Fibroblast of lung (primary cell): ENCODE results near the gene AFG3L2. TPM values are rescaled to one million over a fixed set of nuclear protein-coding genes. Genes with fewer than 3 reads are reported as not detected.

Experiments
- DNase-seq, 2 donors: peaks; one replicate each; pipeline versions ENCODE4 v3.0.0 to v3.0.0-alpha.2; 2010; ENCODE audit warnings: low read depth in 2 of 2
- H2AFZ ChIP-seq: 2 replicates; pipeline ENCODE4 v1.5.1; 2012; ENCODE audit warnings: low read length, control low read depth, inconsistent platforms
- H3K27ac ChIP-seq: 2 replicates; pipeline ENCODE4 v1.5.1; 2011; ENCODE audit warnings: low read length, control low read depth; ENCODE audit not compliant: insufficient read depth
- H3K27me3 ChIP-seq: 2 replicates; pipeline ENCODE4 v1.5.1; 2011; ENCODE audit warnings: mild to moderate bottlenecking, low read length; ENCODE audit not compliant: control insufficient read depth, insufficient read depth
- H3K36me3 ChIP-seq: 2 replicates; pipeline ENCODE4 v1.5.1; 2011; ENCODE audit warnings: low read length; ENCODE audit not compliant: control insufficient read depth, insufficient read depth
- H3K4me1 ChIP-seq: 2 replicates; pipeline ENCODE4 v1.5.1; 2011; ENCODE audit warnings: low read length; ENCODE audit not compliant: control insufficient read depth, insufficient read depth; ENCODE audit errors: extremely low read depth
- H3K4me2 ChIP-seq: 2 replicates; pipeline ENCODE4 v1.5.1; 2011; ENCODE audit warnings: low read length, control low read depth; ENCODE audit not compliant: insufficient read depth; ENCODE audit errors: extremely low read depth
- H3K4me3 ChIP-seq, 4 experiments: fragments of 200-600 bp in 1 of 4; sonication (generic) in 1 of 4; replicated peaks in 1 of 4; 2 replicates each; pipeline ENCODE4 v1.5.1; 2011 to 2016; ENCODE audit warnings: low read length in 4 of 4, low read depth in 3 of 4, mild to moderate bottlenecking in 3 of 4, control low read depth in 2 of 4, inconsistent platforms in 1 of 4, mixed read lengths in 1 of 4; ENCODE audit not compliant: insufficient read depth in 1 of 4; ENCODE audit errors: control extremely low read depth in 1 of 4
- H3K79me2 ChIP-seq: 2 replicates; pipeline ENCODE4 v1.5.1; 2012; ENCODE audit warnings: mild to moderate bottlenecking, low read length, inconsistent platforms; ENCODE audit not compliant: control insufficient read depth, insufficient read depth
- H3K9ac ChIP-seq: 2 replicates; pipeline ENCODE4 v1.5.1; 2011; ENCODE audit warnings: mild to moderate bottlenecking, low read length, control low read depth; ENCODE audit not compliant: insufficient read depth
- H3K9me3 ChIP-seq: 2 replicates; pipeline ENCODE4 v1.5.1; 2012; ENCODE audit warnings: low read depth, low read length; ENCODE audit not compliant: control insufficient read depth, insufficient read depth
- H4K20me1 ChIP-seq: 2 replicates; pipeline ENCODE4 v1.5.1; 2011; ENCODE audit warnings: low read length; ENCODE audit not compliant: control insufficient read depth, insufficient read depth; ENCODE audit errors: extremely low read depth
- CTCF ChIP-seq, 2 donors: IDR thresholded peaks in 1 of 2; conservative IDR thresholded peaks in 1 of 2; 1 replicate in 1 of 2; 2 replicates in 1 of 2; pipeline ENCODE4 v1.5.1; 2011 to 2012; ENCODE audit warnings: low read length in 2 of 2, control low read depth in 1 of 2, inconsistent platforms in 1 of 2, low read depth in 1 of 2, mild to moderate bottlenecking in 1 of 2
- EZH2 ChIP-seq: IDR thresholded peaks from 2 replicates; pipeline ENCODE4 v1.5.1; 2012; ENCODE audit warnings: low read length, control low read depth, mild to moderate bottlenecking; ENCODE audit errors: missing control alignments
- polyA plus RNA-seq, 2 donors: library from polyadenylated mRNA; depleted of rRNA in 1 of 2; stranded (reverse) in 1 of 2; unstranded in 1 of 2; fragments of >200 nt; gene quantifications; 2 replicates each; pipeline ENCODE4 v1.2.1, GENCODE V29; 2011 to 2012; ENCODE audit warnings: missing spikeins in 1 of 2
- total RNA-seq: library from RNA; depleted of rRNA; stranded (reverse); fragments of >200 nt; gene quantifications from 2 replicates; pipeline ENCODE4 v1.2.1, GENCODE V29; 2014

AFG3L2 gene
- total and polyA plus RNA-seq, 2 donors (not counting 1 experiment from before 2014, with no cell fraction given): 38.3 to 41.0 TPM

GRCh38 chr18:12334863-12335262, 42.2 kb downstream of the AFG3L2 start:
- Histone ChIP-seq H3K4me2 (no peak overlapping the region), H2AFZ (no peak overlapping the region), H3K27me3 (no peaks in the 10 kb centered on the region), H3K27ac (no peak overlapping the region), H4K20me1 (no peaks in the 10 kb centered on the region), H3K4me1 (peaks cover 5% of the 10 kb centered on the region), H3K36me3 (peaks cover 11% of the 10 kb centered on the region), H3K79me2 (no peaks in the 10 kb centered on the region), H3K9ac (no peak overlapping the region), H3K9me3 (no peaks in the 10 kb centered on the region), H3K4me3 (no peak overlapping the region)
- DNase-seq: no peak
- TF ChIP-seq CTCF (conservative IDR thresholded peaks at IDR 0.05 in 1 of 2, IDR thresholded peaks at IDR 0.05 in 1 of 2; ENCODE audit: low read depth in 1 of 2, low read length in 2 of 2): no peak
- no peak for TF ChIP-seq EZH2

GRCh38 chr18:12334366-12334808, 42.6 kb downstream of the AFG3L2 start:
- Histone ChIP-seq H3K4me2 (no peak overlapping the region), H3K4me3 (no peak overlapping the region), H3K79me2 (no peaks in the 10 kb centered on the region), H2AFZ (no peak overlapping the region), H3K4me1 (peaks cover 5% of the 10 kb centered on the region), H3K27ac (no peak overlapping the region), H3K36me3 (peaks cover 11% of the 10 kb centered on the region), H4K20me1 (no peaks in the 10 kb centered on the region), H3K9ac (no peak overlapping the region), H3K9me3 (no peaks in the 10 kb centered on the region), H3K27me3 (no peaks in the 10 kb centered on the region)
- TF ChIP-seq EZH2: no peak
- DNase-seq: no peak

- peaks cover 5% of the 10 kb centered on the region for H3K4me1 ChIP-seq
Observed at GRCh38 chr18:12333506-12334290, 43.3 kb downstream of the AFG3L2 start.

More at GRCh38 chr18:12333506-12334290, 43.3 kb downstream of the AFG3L2 start:
- H4K20me1 ChIP-seq: no peaks in the 10 kb centered on the region
- TF ChIP-seq CTCF (conservative IDR thresholded peaks at IDR 0.05 in 1 of 2, IDR thresholded peaks at IDR 0.05 in 1 of 2; ENCODE audit: low read depth in 1 of 2, low read length in 2 of 2): no peak
- TF ChIP-seq EZH2: no peak
- no peaks in the 10 kb centered on the region for H3K27me3 ChIP-seq
- H3K4me3 ChIP-seq: no peak overlapping the region
- H3K9me3 ChIP-seq: no peaks in the 10 kb centered on the region
- DNase-seq: no peak
- peaks cover 13% of the 10 kb centered on the region for H3K36me3 ChIP-seq
- no peaks in the 10 kb centered on the region for H3K79me2 ChIP-seq
- no peak overlapping the region for H2AFZ ChIP-seq
- no peak overlapping the region for H3K9ac ChIP-seq
- H3K27ac ChIP-seq: no peak overlapping the region
- H3K4me2 ChIP-seq: no peak overlapping the region
